NCI-H1105 (cell line): Measurements from ENCODE around the gene CLEC10A.
"Not testable (repeated sequence)": the region's sequence is repeated elsewhere in the genome, so short reads cannot be mapped to it uniquely, and the experiment has no call there.

Experiments
- DNase-seq: peaks from one replicate; lab custom pipeline; 2025; lab: John Stamatoyannopoulos, UW

The CLEC10A gene

DNA sequence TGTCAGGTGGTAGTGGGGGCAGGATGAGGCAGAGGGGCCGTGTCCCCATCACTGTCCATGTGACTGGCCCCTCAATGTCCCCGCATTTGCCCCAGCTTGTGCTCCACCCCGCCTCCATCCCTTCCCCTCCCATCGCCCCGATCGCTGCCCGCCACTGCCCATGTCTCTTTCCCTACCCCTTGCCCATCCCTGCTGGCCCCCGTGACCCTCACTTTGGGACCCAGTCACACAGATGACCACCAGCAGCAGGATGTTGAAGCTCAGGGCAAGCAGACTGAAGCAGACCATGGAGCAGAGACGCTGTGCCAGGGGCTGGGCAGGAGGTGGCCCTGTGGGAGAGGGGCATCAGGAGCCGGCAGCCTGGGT lies 28.5 kb upstream of the CLEC10A start:
- no peak for DNase-seq

- DNase-seq, result no peak
Observed at GRCh38 chr17:7107795-7108559, 27.9 kb upstream of the CLEC10A start.

DNA sequence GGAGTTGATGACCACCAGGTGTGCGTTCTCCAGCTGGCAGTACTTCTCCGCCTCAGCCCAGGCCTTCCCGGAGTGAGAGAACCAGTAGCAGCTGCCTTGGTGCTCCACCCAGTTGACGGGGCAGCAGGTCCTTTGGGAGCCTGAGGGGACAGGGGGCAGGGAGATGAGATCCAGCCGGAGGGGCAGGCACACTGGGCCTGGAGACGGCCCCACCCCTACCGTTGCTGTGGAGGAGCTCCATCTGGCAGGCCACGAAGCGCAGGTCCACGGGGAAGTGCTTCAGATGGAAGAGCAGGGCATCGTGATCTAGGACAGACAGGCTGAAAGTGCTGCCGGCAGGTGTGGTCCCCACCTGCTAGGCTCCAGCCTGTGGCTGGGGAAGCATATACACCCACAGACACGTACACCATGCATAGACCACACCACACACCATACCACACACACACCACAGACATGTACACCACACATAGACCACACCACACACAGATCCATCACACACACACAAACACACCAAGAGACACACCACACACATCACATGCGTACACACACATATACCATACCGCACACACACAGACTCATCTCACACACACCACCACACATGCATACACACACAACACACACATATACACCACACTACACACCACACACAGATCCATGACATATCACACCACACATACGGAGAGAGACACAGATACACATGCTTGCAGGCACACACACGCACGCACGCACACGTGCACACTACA lies 27.1 kb upstream of the CLEC10A start:
- DNase-seq, result peak; percentile 77

DNA sequence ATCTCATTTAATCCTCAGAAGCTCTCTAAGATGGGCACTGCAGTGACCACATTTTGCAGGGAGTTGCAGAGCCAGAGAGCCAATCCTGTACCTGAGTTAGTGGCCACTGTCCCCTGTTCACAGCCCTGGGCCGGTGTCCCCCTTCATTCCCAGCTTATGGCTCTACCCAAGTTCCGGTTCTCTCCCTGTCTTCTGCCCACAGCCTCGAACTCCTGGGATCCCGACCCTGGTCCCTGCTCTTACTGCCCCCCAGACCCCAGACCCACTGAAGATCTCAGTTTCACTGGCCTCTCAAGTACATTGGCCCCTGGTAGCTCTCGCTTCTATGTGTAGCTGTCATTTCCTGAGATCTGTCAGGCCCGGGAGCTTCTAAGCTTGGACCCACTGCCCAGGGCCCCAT lies 22.4 kb upstream of the CLEC10A start:
- DNase-seq, result no peak

GRCh38 chr17:7101531-7101930 lies 21.5 kb upstream of the CLEC10A start:
- no peak for DNase-seq

GRCh38 chr17:7100641-7101379 lies 20.8 kb upstream of the CLEC10A start:
- not testable (repeated sequence) for DNase-seq

GRCh38 chr17:7098802-7099459 lies 18.9 kb upstream of the CLEC10A start:
- no peak for DNase-seq

GRCh38 chr17:7097940-7098339 lies 17.9 kb upstream of the CLEC10A start:
- DNase-seq, result no peak

GRCh38 chr17:7095625-7096024 lies 15.6 kb upstream of the CLEC10A start:
- DNase-seq, result peak; percentile 72

DNA sequence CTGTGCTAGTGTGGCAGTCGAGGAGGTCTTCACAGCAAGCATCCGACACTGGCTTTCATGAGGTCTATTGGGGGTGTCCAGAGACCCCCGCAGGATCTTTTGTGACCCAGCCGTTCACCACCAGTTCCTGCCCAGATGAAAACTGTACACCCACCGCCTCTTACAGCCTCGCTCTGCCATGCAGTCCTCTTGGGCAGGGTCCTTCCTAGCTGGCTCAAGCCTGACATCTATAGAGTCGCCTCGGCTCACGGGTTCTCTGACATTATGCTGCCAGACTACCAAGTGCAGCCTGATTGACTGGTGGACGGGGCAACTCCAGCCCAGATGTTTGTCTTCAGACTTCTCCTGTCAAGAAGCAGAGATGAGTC lies 14.6 kb upstream of the CLEC10A start:
- DNase-seq, result no peak

- DNase-seq, result not testable (repeated sequence)
Observed at GRCh38 chr17:7091311-7092005, 11.4 kb upstream of the CLEC10A start.

GRCh38 chr17:7089570-7089969 lies 9.5 kb upstream of the CLEC10A start:
- DNase-seq, result not testable (repeated sequence)

DNA sequence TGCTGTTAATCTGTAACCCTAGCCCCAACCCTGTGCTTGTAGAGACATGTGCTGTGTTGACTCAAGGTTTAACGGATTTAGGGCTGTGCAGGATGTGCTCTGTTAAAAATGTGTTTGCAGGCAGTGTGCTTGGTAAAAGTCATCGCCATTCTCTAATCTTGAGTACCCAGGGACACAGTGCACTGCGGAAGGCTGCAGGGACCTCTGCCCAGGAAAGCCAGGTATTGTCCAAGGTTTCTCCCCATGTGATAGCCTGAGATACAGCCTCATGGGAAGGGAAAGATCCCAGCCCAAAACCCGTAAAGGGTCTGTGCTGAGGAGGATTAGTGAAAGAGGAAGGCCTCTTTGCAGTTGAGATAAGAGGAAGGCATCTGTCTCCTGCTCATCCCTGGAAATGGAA lies 8.4 kb upstream of the CLEC10A start:
- DNase-seq, result not testable (repeated sequence)

DNA sequence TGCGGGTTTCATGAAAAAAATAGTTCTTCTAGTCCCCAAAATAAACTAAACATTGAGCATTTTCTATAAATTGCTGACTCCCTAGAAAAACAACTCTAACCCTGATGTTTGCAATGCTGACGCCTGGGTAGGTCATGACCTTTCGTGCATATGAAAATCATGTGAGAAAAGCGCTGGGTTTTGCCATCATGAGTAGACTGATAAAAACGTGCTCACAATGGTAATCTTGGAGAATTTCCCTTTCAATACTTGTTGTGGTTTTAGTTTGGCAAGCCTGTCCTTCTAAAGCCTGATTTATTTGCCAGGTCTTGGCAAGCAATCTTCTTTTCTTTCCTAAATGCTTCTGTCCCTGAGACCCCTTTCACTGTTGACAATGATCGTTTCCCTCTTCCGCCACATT lies 4.0 kb upstream of the CLEC10A start:
- no peak for DNase-seq

- DNase-seq, result no peak
Observed at GRCh38 chr17:7083592-7083991, 3.5 kb upstream of the CLEC10A start.

DNA sequence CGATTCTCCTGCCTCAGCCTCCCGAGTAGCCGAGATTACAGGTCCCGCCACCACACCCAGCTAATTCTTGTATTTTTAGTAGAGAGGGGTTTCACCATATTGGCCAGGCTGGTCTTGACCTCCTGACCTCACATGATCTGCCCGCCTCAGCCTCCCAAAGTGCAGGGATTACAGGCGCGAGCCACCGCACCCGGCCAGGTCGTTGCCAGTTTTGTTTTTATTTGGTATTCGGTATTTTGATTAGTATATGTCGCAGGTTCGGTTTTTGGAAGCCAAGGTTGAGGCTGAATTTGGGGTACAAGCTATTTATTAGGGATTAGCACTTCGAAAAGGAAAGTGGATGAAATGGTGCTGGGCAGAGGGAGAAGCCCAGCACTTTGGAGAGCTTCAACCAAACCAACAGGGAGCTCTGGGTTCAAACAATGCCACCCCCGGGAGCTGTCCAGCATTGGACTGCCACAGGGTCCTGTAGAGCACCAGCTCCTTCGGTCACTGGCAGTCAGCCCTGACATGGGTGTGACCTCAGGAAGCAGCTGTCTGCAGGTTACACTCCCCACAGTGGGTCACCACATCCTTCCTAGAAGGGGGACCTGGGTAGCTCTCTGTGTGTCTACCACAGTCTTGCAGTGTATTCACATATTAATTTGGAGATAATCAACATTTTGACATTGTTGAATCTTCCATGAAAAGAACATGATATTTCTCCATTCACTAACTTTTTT lies 1.5 kb upstream of the CLEC10A start:
- no peak for DNase-seq

- DNase-seq, result no peak
Observed at GRCh38 chr17:7080456-7081041, 498 bp upstream of the CLEC10A start.

DNA sequence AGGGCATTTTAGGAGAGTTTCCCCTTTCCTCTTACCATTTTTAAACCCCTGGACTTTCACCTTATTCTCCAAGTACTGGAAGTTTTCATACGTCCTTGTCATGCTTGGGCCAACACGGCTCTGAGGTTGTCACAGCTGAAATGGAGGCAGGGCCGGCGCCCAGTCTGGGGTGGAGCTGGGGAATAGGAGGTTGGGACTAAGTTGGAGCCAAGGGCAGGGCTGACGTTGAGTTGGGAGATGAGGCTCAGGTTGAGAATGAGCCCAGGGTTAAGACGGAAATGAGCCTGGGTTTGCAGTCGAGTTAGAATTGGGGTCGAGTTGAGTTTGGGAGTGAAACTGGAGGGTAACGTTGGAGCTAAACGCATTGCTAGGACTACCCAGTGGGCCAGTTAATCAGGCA lies 1.3 kb downstream of the CLEC10A start:
- no peak for DNase-seq

GRCh38 chr17:7077911-7078546 lies 2.0 kb downstream of the CLEC10A start:
- DNase-seq, result no peak

GRCh38 chr17:7074931-7075330 lies 5.1 kb downstream of the CLEC10A start:
- DNase-seq, result no peak
